Measurements from ENCODE around the gene RAB10. TPM values are rescaled to one million over a fixed set of nuclear protein-coding genes. Genes with fewer than 3 reads are reported as not detected.

The RAB10 gene
- total and polyA plus RNA-seq, 2 experiments from 2014 or later, result 102 to 143 TPM

DNA sequence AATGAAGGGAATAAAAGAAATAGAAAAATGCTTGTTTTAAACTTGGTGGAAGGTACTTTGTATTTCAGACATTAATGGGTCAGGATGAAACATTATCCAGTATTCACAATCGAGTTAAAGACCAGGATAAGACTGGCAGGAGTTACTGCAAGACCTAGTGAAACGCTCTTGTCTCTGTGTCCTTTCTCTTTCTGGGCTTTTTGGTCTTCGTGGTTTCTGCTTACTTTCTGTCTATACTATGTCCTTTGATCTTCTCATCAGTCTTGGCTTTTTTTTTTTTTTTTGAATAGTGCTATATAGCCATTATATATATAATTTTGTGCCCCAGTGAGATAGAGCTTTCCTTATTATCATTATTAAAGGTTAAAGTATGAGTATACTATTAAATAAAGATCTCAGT lies 96.9 kb downstream of the RAB10 start:
- H3K27ac Mint-ChIP-seq, result no peak overlapping the region
- DNase-seq (ENCODE audit: low spot score) (no peak), ATAC-seq (no peak)
- no peak for TF ChIP-seq EZH2phosphoT487 (IDR thresholded peaks at IDR 0.05; ENCODE audit: unreplicated experiment)
- TF ChIP-seq, protein P1, sequence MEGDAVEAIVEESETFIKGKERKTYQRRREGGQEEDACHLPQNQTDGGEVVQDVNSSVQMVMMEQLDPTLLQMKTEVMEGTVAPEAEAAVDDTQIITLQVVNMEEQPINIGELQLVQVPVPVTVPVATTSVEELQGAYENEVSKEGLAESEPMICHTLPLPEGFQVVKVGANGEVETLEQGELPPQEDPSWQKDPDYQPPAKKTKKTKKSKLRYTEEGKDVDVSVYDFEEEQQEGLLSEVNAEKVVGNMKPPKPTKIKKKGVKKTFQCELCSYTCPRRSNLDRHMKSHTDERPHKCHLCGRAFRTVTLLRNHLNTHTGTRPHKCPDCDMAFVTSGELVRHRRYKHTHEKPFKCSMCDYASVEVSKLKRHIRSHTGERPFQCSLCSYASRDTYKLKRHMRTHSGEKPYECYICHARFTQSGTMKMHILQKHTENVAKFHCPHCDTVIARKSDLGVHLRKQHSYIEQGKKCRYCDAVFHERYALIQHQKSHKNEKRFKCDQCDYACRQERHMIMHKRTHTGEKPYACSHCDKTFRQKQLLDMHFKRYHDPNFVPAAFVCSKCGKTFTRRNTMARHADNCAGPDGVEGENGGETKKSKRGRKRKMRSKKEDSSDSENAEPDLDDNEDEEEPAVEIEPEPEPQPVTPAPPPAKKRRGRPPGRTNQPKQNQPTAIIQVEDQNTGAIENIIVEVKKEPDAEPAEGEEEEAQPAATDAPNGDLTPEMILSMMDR (conservative IDR thresholded peaks at IDR 0.05; ENCODE audit: low read depth in 2 of 2), result no peak
- no peak for TF ChIP-seq JUNB (IDR thresholded peaks at IDR 0.05; ENCODE audit: unreplicated experiment)
- TF ChIP-seq POLR2AphosphoS5 (IDR thresholded peaks at IDR 0.05; ENCODE audit: low read depth), result no peak
- TF ChIP-seq, protein P2, sequence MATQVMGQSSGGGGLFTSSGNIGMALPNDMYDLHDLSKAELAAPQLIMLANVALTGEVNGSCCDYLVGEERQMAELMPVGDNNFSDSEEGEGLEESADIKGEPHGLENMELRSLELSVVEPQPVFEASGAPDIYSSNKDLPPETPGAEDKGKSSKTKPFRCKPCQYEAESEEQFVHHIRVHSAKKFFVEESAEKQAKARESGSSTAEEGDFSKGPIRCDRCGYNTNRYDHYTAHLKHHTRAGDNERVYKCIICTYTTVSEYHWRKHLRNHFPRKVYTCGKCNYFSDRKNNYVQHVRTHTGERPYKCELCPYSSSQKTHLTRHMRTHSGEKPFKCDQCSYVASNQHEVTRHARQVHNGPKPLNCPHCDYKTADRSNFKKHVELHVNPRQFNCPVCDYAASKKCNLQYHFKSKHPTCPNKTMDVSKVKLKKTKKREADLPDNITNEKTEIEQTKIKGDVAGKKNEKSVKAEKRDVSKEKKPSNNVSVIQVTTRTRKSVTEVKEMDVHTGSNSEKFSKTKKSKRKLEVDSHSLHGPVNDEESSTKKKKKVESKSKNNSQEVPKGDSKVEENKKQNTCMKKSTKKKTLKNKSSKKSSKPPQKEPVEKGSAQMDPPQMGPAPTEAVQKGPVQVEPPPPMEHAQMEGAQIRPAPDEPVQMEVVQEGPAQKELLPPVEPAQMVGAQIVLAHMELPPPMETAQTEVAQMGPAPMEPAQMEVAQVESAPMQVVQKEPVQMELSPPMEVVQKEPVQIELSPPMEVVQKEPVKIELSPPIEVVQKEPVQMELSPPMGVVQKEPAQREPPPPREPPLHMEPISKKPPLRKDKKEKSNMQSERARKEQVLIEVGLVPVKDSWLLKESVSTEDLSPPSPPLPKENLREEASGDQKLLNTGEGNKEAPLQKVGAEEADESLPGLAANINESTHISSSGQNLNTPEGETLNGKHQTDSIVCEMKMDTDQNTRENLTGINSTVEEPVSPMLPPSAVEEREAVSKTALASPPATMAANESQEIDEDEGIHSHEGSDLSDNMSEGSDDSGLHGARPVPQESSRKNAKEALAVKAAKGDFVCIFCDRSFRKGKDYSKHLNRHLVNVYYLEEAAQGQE (IDR thresholded peaks at IDR 0.05; ENCODE audit: unreplicated experiment), result no peak
- TF ChIP-seq, protein P3, sequence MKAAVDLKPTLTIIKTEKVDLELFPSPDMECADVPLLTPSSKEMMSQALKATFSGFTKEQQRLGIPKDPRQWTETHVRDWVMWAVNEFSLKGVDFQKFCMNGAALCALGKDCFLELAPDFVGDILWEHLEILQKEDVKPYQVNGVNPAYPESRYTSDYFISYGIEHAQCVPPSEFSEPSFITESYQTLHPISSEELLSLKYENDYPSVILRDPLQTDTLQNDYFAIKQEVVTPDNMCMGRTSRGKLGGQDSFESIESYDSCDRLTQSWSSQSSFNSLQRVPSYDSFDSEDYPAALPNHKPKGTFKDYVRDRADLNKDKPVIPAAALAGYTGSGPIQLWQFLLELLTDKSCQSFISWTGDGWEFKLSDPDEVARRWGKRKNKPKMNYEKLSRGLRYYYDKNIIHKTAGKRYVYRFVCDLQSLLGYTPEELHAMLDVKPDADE (IDR thresholded peaks at IDR 0.05), result no peak
- no peak for TF ChIP-seq STAT1 (IDR thresholded peaks at IDR 0.05; ENCODE audit: unreplicated experiment)
- no peak for TF ChIP-seq NANOG (IDR thresholded peaks at IDR 0.05; ENCODE audit: borderline replicate concordance)
- no peak for TF ChIP-seq EZH2 (IDR thresholded peaks at IDR 0.05; ENCODE audit: low read depth, unreplicated experiment)
- TF ChIP-seq CREB1 (CRISPR knock-in tag; IDR thresholded peaks at IDR 0.05; ENCODE audit: low read depth), result no peak
- TF ChIP-seq ZNF331 (CRISPR knock-in tag; IDR thresholded peaks at IDR 0.05; ENCODE audit: low read depth), result no peak
- Histone ChIP-seq H3K4me3 (no peak overlapping the region), H3K36me3 (ENCODE audit: insufficient read depth) (peaks cover 6% of the 10 kb centered on the region; the same call in 1 of the 2 replicates), H3K27ac (ENCODE audit: low read depth) (no peak overlapping the region), H3K79me2 (replicated peaks; ENCODE audit: insufficient read depth) (peaks cover 36% of the 10 kb centered on the region), H3K9me2 (ENCODE audit: insufficient read depth) (no peaks in the 10 kb centered on the region), H3K4me1 (ENCODE audit: insufficient read depth) (peaks cover 10% of the 10 kb centered on the region; the same call in 1 of the 2 replicates), H3K27me3 (ENCODE audit: insufficient read depth) (no peaks in the 10 kb centered on the region), H2AFZ (no peak overlapping the region), H3F3A (replicated peaks; ENCODE audit: low read depth) (no peaks in the 10 kb centered on the region), H3K4me2 (no peak overlapping the region), H4K20me1 (replicated peaks; ENCODE audit: insufficient read depth) (peaks cover 14% of the 10 kb centered on the region)
- peaks cover 17% of the 10 kb centered on the region; the same call in 2 of the 3 replicates for H3K4me1 Mint-ChIP-seq
- no peaks in the 10 kb centered on the region for H3K27me3 Mint-ChIP-seq (ENCODE audit: insufficient read depth, low read depth, poor library complexity)
- peaks cover 33% of the 10 kb centered on the region for H3K36me3 Mint-ChIP-seq (ENCODE audit: low read depth)
- no peaks in the 10 kb centered on the region for H3K9me3 Mint-ChIP-seq
- no peak overlapping the region for H3K4me3 Mint-ChIP-seq

Measured in GM23338 (cell line).